ENCODE measurements around the gene OLFML1. TPM values are rescaled to one million over a fixed set of nuclear protein-coding genes. Genes with fewer than 3 reads are reported as not detected.

OLFML1 gene
- total RNA-seq, 2 donors from 2014 or later: not detected

DNA sequence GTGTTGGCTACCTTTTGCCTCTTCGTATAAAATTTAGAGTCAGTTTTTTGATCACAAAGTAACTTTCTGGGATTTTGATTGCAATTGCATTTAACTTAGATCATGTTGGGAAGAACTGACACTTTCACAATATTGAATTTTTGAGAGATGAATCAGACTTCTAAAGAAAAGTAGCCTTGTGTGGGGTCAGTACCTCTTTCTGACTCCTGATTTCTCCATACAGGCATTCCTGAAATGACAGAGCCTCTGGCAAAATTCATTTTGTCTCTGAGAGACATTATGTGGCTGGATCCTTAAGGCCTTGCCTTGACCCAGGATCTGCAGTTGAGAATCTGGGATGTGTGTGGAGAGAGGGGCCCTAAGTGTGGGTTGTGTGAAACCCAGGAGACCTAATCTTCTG is 66.3 kb downstream of the OLFML1 start:
- H3K9me3 ChIP-seq (ENCODE audit: control insufficient read depth, low read length, poor library complexity, severe bottlenecking): no peaks in the 10 kb centered on the region
- Mint-ChIP-seq H3K4me3 (no peak overlapping the region), H3K27me3 (no peaks in the 10 kb centered on the region), H3K27ac (no peak overlapping the region), H3K36me3 (ENCODE audit: low read depth) (peaks cover 9% of the 10 kb centered on the region), H3K4me1 (peaks cover 32% of the 10 kb centered on the region)
- no peak for ATAC-seq
- DNase-seq: no peak

- peaks cover 6% of the 10 kb centered on the region for H3K36me3 Mint-ChIP-seq (ENCODE audit: low read depth)
- H3K4me3 Mint-ChIP-seq: no peak overlapping the region
- no peaks in the 10 kb centered on the region for H3K27me3 Mint-ChIP-seq
- peak overlapping the region; percentile 24 for H3K27ac Mint-ChIP-seq
- ATAC-seq (no peak), DNase-seq (no peak)
- H3K9me3 ChIP-seq (ENCODE audit: control insufficient read depth, low read length, poor library complexity, severe bottlenecking): no peaks in the 10 kb centered on the region
- H3K4me1 Mint-ChIP-seq: peaks cover 29% of the 10 kb centered on the region
Measured at GRCh38 chr11:7552666-7553065, 67.4 kb downstream of the OLFML1 start.

DNA sequence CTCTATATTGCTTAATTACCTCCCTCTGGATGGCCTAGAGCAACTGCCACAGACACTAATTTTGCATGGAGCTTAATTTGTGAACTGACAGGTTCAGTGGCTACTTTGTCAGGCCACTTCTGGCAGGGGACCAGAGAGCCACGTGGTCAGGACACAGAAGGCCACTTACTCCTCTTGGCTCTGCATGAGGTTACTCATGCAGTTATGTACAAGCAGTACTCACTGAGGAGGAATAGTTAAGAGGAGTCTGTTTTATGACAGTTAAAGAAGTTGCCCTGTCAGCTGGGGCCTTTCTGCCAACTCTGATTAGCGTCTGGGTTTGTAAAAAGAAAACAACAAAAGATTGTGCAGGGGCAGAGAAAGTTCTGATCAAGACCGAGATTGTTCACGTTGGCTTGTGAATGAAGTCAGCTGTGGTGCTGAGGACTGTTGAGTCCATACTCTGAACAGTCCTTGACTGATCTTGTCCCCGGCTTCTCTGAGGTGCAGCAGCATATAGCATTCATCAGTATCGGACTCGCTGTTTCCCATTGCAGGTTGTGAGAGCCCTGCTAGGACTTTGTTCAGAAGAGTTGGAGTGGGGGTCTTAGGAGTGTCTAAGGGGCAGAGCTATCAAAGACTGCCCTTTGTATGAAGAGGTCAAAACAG is 69.9 kb downstream of the OLFML1 start:
- no peaks in the 10 kb centered on the region for H3K9me3 ChIP-seq (ENCODE audit: control insufficient read depth, low read length, poor library complexity, severe bottlenecking)
- Mint-ChIP-seq H3K36me3 (ENCODE audit: low read depth) (peaks cover 4% of the 10 kb centered on the region), H3K4me3 (no peak overlapping the region), H3K27me3 (no peaks in the 10 kb centered on the region), H3K4me1 (peaks cover 21% of the 10 kb centered on the region), H3K27ac (peak overlapping the region; percentile 43)
- DNase-seq (no peak), ATAC-seq (no peak)

GRCh38 chr11:7558046-7558445 is 72.7 kb downstream of the OLFML1 start:
- ATAC-seq (no peak), DNase-seq (no peak)
- no peaks in the 10 kb centered on the region for H3K9me3 ChIP-seq (ENCODE audit: control insufficient read depth, low read length, poor library complexity, severe bottlenecking)
- no peak overlapping the region for H3K27ac Mint-ChIP-seq
- no peak overlapping the region for H3K4me3 Mint-ChIP-seq
- no peaks in the 10 kb centered on the region for H3K27me3 Mint-ChIP-seq
- H3K4me1 Mint-ChIP-seq: peaks cover 18% of the 10 kb centered on the region
- peaks cover 2% of the 10 kb centered on the region for H3K36me3 Mint-ChIP-seq (ENCODE audit: low read depth)

GRCh38 chr11:7559398-7560283 is 74.3 kb downstream of the OLFML1 start:
- Mint-ChIP-seq H3K4me3 (no peak overlapping the region), H3K27ac (no peak overlapping the region), H3K27me3 (no peaks in the 10 kb centered on the region), H3K36me3 (ENCODE audit: low read depth) (peaks cover 2% of the 10 kb centered on the region), H3K4me1 (peaks cover 19% of the 10 kb centered on the region)
- no peaks in the 10 kb centered on the region for H3K9me3 ChIP-seq (ENCODE audit: control insufficient read depth, low read length, poor library complexity, severe bottlenecking)
- ATAC-seq (no peak), DNase-seq (no peak)

Other genes with a start within 250 kb of the OLFML1 start
- not detected for gene SYT9, start 233.6 kb upstream of the OLFML1 start, total RNA-seq
- 10 to 100 TPM; 26.2 to 40.6 TPM for gene PPFIBP2, start 28.5 kb downstream of the OLFML1 start, total RNA-seq
- under 1 TPM in 1 of 2 donors, not detected in 1; 0.20 TPM for gene CYB5R2, start 188.0 kb downstream of the OLFML1 start, total RNA-seq
- gene OVCH2, start 221.0 kb downstream of the OLFML1 start, total RNA-seq: not detected

Measured in T-helper 17 cell (primary cell).